ENCODE data around the gene KRT83. TPM values are rescaled to one million over a fixed set of nuclear protein-coding genes. Genes with fewer than 3 reads are reported as not detected.
A peak's percentile ranks its signal among the peaks of the same experiment; 100 is the strongest.
"Not testable (repeated sequence)": the region's sequence is repeated elsewhere in the genome, so short reads cannot be mapped to it uniquely, and the experiment has no call there.

KRT83 gene
- polyA plus RNA-seq, 3 donors, result not detected

DNA sequence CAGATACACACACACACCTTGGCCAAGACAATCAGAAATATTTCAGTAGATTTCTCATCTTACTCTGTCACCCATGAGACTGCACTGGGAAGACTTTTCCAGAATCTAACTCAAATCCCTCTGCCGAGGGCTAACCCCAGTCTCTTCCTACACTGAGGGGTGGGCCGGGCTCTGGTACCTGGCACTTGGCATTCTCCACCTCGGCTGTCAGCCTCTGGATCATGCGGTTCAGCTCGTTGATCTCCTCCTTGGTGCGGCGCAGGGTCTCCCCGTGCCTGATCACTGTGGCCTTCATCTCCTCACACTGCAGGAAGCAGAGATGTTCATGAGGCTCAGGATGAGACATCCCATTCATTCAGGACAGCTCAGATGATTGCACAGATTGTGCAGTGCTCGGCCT lies 4.9 kb downstream of the KRT83 start:
- H3K27ac ChIP-seq (ENCODE audit: low read depth in 1 of 2, low read length in 2 of 2), result no peak overlapping the region
- no peaks in the 10 kb centered on the region for H3K36me3 ChIP-seq (replicated peaks in 1 of 2; ENCODE audit: control insufficient read depth in 1 of 2, insufficient read depth in 2 of 2, low read length in 2 of 2)
- H3K4me2 ChIP-seq (replicated peaks; ENCODE audit: extremely low read depth, low read length, poor library complexity, severe bottlenecking), result no peak overlapping the region
- peaks cover 0 to 2% (median 0%) of the 10 kb centered on the region in 7 donors for H3K9me3 Mint-ChIP-seq
- H3K36me3 Mint-ChIP-seq, result no peaks in the 10 kb centered on the region
- H3K27me3 ChIP-seq (ENCODE audit: control insufficient read depth in 2 of 2, insufficient read depth in 2 of 2, low read length in 2 of 2), result peaks cover 3 to 19% of the 10 kb centered on the region in 2 donors
- 94% methylated on average over 9 of the region's 9 CpGs for WGBS (ENCODE audit: insufficient coverage)
- no peaks in the 10 kb centered on the region for H3K79me2 ChIP-seq (ENCODE audit: insufficient read depth, low read length)
- H3K4me1 ChIP-seq (ENCODE audit: control insufficient read depth in 1 of 2, insufficient read depth in 2 of 2, low read length in 2 of 2), result no peaks in the 10 kb centered on the region
- no peaks in the 10 kb centered on the region for H3K4me1 Mint-ChIP-seq
- no peak overlapping the region for H3K9ac ChIP-seq (ENCODE audit: insufficient read depth, low read length, poor library complexity, severe bottlenecking)
- no peak overlapping the region for H3K4me3 Mint-ChIP-seq
- DNase-seq, result no peak
- H3K27ac Mint-ChIP-seq, result peak overlapping the region in 1 of 7 donors; percentile 44
- intact Hi-C loops (cut with micrococcal nuclease), result no loop called here
- H3K4me3 ChIP-seq (replicated peaks in 1 of 3; ENCODE audit: low read depth in 2 of 3, low read length in 3 of 3), result no peak overlapping the region
- H4K20me1 ChIP-seq (ENCODE audit: insufficient read depth, low read length), result no peaks in the 10 kb centered on the region
- TF ChIP-seq, protein P1, sequence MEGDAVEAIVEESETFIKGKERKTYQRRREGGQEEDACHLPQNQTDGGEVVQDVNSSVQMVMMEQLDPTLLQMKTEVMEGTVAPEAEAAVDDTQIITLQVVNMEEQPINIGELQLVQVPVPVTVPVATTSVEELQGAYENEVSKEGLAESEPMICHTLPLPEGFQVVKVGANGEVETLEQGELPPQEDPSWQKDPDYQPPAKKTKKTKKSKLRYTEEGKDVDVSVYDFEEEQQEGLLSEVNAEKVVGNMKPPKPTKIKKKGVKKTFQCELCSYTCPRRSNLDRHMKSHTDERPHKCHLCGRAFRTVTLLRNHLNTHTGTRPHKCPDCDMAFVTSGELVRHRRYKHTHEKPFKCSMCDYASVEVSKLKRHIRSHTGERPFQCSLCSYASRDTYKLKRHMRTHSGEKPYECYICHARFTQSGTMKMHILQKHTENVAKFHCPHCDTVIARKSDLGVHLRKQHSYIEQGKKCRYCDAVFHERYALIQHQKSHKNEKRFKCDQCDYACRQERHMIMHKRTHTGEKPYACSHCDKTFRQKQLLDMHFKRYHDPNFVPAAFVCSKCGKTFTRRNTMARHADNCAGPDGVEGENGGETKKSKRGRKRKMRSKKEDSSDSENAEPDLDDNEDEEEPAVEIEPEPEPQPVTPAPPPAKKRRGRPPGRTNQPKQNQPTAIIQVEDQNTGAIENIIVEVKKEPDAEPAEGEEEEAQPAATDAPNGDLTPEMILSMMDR (IDR thresholded peaks at IDR 0.05), result no peak
- no peak overlapping the region for H2AFZ ChIP-seq (ENCODE audit: insufficient read depth, low read depth, low read length, poor library complexity, severe bottlenecking)
- H3K27me3 Mint-ChIP-seq (ENCODE audit: low read depth in 3 of 3), result peaks cover 25 to 52% (median 25%) of the 10 kb centered on the region in 3 donors
- no peaks in the 10 kb centered on the region for H3K9me3 ChIP-seq (replicated peaks in 1 of 2; ENCODE audit: control insufficient read depth in 1 of 2, insufficient read depth in 1 of 2, low read length in 2 of 2)

DNA sequence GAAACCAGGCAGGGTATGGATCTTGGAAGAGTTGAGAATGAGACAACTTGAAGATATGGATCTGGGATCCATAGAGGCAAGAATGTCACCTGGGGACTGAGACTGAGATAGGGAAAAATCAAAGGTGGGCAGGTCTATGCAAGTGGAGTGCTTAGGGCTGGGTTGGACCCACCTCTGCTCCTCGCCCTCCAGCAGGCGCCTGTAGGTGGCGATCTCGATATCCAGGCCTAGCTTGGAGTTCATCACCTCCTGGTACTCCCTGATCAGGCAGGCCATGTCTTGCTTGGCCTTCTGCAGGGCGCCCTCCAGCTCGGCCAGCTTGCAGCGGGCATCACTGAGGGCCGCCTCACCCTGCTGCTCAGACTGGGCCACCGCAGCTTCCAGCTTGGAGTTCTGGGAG lies 5.5 kb downstream of the KRT83 start:
- TF ChIP-seq, protein P1 (IDR thresholded peaks at IDR 0.05), result peak; percentile 43
- H3K9ac ChIP-seq (ENCODE audit: insufficient read depth, low read length, poor library complexity, severe bottlenecking); H3K4me2 ChIP-seq (replicated peaks; ENCODE audit: extremely low read depth, low read length, poor library complexity, severe bottlenecking); H4K20me1 ChIP-seq (ENCODE audit: insufficient read depth, low read length); H3K36me3 ChIP-seq (replicated peaks in 1 of 2; ENCODE audit: control insufficient read depth in 1 of 2, insufficient read depth in 2 of 2, low read length in 2 of 2); H3K27ac ChIP-seq (ENCODE audit: low read depth in 1 of 2, low read length in 2 of 2); DNase-seq; H3K9me3 ChIP-seq (replicated peaks in 1 of 2; ENCODE audit: control insufficient read depth in 1 of 2, insufficient read depth in 1 of 2, low read length in 2 of 2); H3K27ac Mint-ChIP-seq; H3K36me3 Mint-ChIP-seq; intact Hi-C loops (cut with micrococcal nuclease); H2AFZ ChIP-seq (ENCODE audit: insufficient read depth, low read depth, low read length, poor library complexity, severe bottlenecking); H3K4me1 Mint-ChIP-seq; H3K4me3 ChIP-seq (replicated peaks in 1 of 3; ENCODE audit: low read depth in 2 of 3, low read length in 3 of 3); H3K4me1 ChIP-seq (ENCODE audit: control insufficient read depth in 1 of 2, insufficient read depth in 2 of 2, low read length in 2 of 2); H3K9me3 Mint-ChIP-seq; H3K4me3 Mint-ChIP-seq; H3K79me2 ChIP-seq (ENCODE audit: insufficient read depth, low read length): not testable (repeated sequence)
- 56% methylated on average over 6 of the region's 9 CpGs for WGBS (ENCODE audit: insufficient coverage)
- H3K27me3 Mint-ChIP-seq (ENCODE audit: low read depth in 3 of 3), result peaks cover 29 to 52% (median 31%) of the 10 kb centered on the region in 3 donors
- H3K27me3 ChIP-seq (ENCODE audit: control insufficient read depth in 2 of 2, insufficient read depth in 2 of 2, low read length in 2 of 2), result peaks cover 6 to 24% of the 10 kb centered on the region in 2 donors

All from CD14-positive monocyte (primary cell).